Bladder microvascular endothelial cell (primary cell): ENCODE measurements around the gene HIP1. TPM values are rescaled to one million over a fixed set of nuclear protein-coding genes. Genes with fewer than 3 reads are reported as not detected.

ENCODE experiments used
- total RNA-seq: library from RNA; depleted of rRNA; stranded (reverse); fragments of >200 nt; gene quantifications from 2 replicates; pipeline ENCODE4 v1.2.3, GENCODE V29; 2014

The HIP1 gene
- total RNA-seq: 25.7 and 57.1 TPM in 2 replicates

DNA sequence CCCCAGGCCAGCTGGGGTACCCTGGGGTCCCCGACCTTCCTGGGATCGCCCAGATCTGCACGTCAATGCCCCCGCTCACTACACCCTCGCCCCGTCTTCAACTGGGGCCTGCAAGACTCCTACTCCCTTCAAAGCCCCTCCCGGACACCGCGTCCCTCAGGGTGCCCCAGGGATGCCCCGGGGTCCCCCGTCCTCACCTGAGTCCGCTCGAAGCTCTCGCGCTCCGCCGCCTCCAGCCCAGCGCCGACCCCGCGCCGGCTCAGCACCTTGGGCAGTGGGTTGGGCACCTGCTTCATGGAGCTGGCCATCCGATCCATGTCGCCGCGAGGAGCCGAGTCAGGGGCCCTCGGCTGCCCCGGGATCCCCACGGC lies at the start of gene HIP1:
HIP1 (minus strand) TSS at position 338 of the 371 bp plus-strand sequence; CDS start at position 317, 21 bp downstream.

GRCh38 chr7:75772081-75773077 lies 33.6 kb upstream of the HIP1 start, which contains the start of gene CCL26:
CCL26 (minus strand) TSS chr7:75772211; CDS start chr7:75772176, 35 bp downstream.

GRCh38 chr7:75492020-75492419 lies 246.7 kb downstream of the HIP1 start, which contains the start of gene SPDYE5:
SPDYE5 (plus strand) TSS chr7:75492320; CDS start chr7:75494048, 1,728 bp downstream.

DNA sequence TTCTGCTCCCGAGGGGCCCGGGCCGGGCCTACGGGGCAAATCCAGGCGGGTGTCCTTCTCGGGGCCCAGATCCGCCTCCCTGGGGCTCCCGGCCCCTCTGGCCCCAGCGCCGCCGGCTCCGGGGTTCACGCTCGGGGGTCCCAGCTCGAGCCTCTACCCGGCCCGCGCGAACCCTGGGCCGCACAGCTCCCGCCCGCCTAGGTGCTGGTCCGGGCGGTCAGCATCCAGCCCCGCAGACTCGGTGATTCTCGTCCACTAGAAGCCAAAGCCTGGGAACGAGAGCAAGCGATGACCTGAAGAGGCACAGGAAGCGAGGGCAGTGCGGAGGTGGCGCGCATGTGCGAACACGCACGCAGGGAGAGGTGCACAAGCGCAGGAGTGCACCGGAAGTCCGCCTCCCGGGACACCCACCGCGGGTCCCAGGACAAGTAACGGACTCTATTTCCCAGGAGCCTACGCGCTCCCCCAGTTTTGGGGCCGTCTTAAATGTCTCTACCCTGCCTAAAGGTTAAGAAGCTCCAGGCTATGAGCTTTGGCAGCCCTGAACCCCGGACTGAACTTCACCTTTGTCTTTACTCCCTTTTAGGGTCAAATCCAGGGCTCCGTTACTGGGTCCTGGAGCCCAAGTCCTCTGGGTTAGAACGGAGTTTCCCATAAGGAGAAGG lies 252.6 kb downstream of the HIP1 start, which contains the start of gene POM121C:
POM121C (minus strand) TSS at position 321 of the 665 bp plus-strand sequence. CDS start 44,803 bp downstream, outside the sequence.

Other genes with a start within 250 kb of the HIP1 start
- not detected in 2 replicates for gene SPDYE5, start 246.6 kb downstream of the HIP1 start, total RNA-seq
- not detected in 2 replicates for gene CCL26, start 33.3 kb upstream of the HIP1 start, total RNA-seq
- not detected in 2 replicates for gene CCL24, start 74.9 kb upstream of the HIP1 start, total RNA-seq
- 9.7 and 14.2 TPM in 2 replicates for gene RHBDD2, start 140.1 kb upstream of the HIP1 start, total RNA-seq
- 59.4 and 85.5 TPM in 2 replicates for gene POR, start 176.2 kb upstream of the HIP1 start, total RNA-seq